Measurements from ENCODE around the gene ZFTA. TPM values are rescaled to one million over a fixed set of nuclear protein-coding genes. Genes with fewer than 3 reads are reported as not detected.

Gene ZFTA
- total RNA-seq, 2 donors from 2014 or later = 13.9 to 32.7 TPM

GRCh38 chr11:63761931-63762653 is 6.5 kb downstream of the ZFTA start:
- 53% methylated on average over 34 of the region's 34 CpGs for WGBS
- peaks cover 7% of the 10 kb centered on the region for H3K4me1 ChIP-seq (replicated peaks)
- DNase-seq (ENCODE audit: low spot score) = no peak
- H3K27ac ChIP-seq = peak overlapping the region; percentile 42 to 48
- peak overlapping the region; percentile 27 to 35 for H3K4me3 ChIP-seq
- H3K27me3 ChIP-seq (replicated peaks; ENCODE audit: insufficient read depth) = no peaks in the 10 kb centered on the region
- no peaks in the 10 kb centered on the region for H3K9me3 ChIP-seq
- H3K36me3 ChIP-seq = no peaks in the 10 kb centered on the region
- no peak for TF ChIP-seq POLR2AphosphoS5 (IDR thresholded peaks at IDR 0.05)
- TF ChIP-seq POLR2A (IDR thresholded peaks at IDR 0.05) = no peak
- TF ChIP-seq CTCF (IDR thresholded peaks at IDR 0.05) = no peak
- intact Hi-C loops (cut with DNase I) = no loop called here

GRCh38 chr11:63761188-63761587 is 7.4 kb downstream of the ZFTA start:
- Histone ChIP-seq H3K4me3 (no peak overlapping the region), H3K27ac (no peak overlapping the region), H3K36me3 (no peaks in the 10 kb centered on the region), H3K27me3 (replicated peaks; ENCODE audit: insufficient read depth) (no peaks in the 10 kb centered on the region), H3K4me1 (replicated peaks) (peaks cover 7% of the 10 kb centered on the region), H3K9me3 (no peaks in the 10 kb centered on the region)
- intact Hi-C loops (cut with DNase I) = no loop called here
- no peak for DNase-seq (ENCODE audit: low spot score)
- TF ChIP-seq POLR2AphosphoS5 (IDR thresholded peaks at IDR 0.05) (no peak), POLR2A (IDR thresholded peaks at IDR 0.05) (no peak), CTCF (IDR thresholded peaks at IDR 0.05) (no peak)
- 79% methylated on average over 10 of the region's 10 CpGs for WGBS

- intact Hi-C loops (cut with DNase I) = no loop called here
- no peak for DNase-seq (ENCODE audit: low spot score)
- WGBS = 81% methylated on average over 5 of the region's 5 CpGs
- Histone ChIP-seq H3K27ac (no peak overlapping the region), H3K9me3 (no peaks in the 10 kb centered on the region), H3K36me3 (no peaks in the 10 kb centered on the region), H3K4me3 (no peak overlapping the region), H3K27me3 (replicated peaks; ENCODE audit: insufficient read depth) (no peaks in the 10 kb centered on the region), H3K4me1 (replicated peaks) (peaks cover 7% of the 10 kb centered on the region)
- TF ChIP-seq POLR2A (IDR thresholded peaks at IDR 0.05) (no peak), CTCF (IDR thresholded peaks at IDR 0.05) (no peak), POLR2AphosphoS5 (IDR thresholded peaks at IDR 0.05) (no peak)
Observed at GRCh38 chr11:63760487-63761079, 8.0 kb downstream of the ZFTA start.

- Histone ChIP-seq H3K4me1 (replicated peaks) (no peaks in the 10 kb centered on the region), H3K4me3 (no peak overlapping the region), H3K27me3 (replicated peaks; ENCODE audit: insufficient read depth) (no peaks in the 10 kb centered on the region), H3K36me3 (no peaks in the 10 kb centered on the region), H3K27ac (no peak overlapping the region), H3K9me3 (no peaks in the 10 kb centered on the region)
- intact Hi-C loops (cut with DNase I) = no loop called here
- no peak for TF ChIP-seq POLR2AphosphoS5 (IDR thresholded peaks at IDR 0.05)
- TF ChIP-seq POLR2A (IDR thresholded peaks at IDR 0.05) = no peak
- no peak for TF ChIP-seq CTCF (IDR thresholded peaks at IDR 0.05)
- 79% methylated on average over 5 of the region's 5 CpGs for WGBS
- no peak for DNase-seq (ENCODE audit: low spot score)
Observed at GRCh38 chr11:63756919-63757761, 11.4 kb downstream of the ZFTA start.

Measured in prostate gland (tissue), 2 donors.